ENCODE results near the gene ACAP3.

GRCh38 chr1:1273512-1274298 lies 34.0 kb downstream of the ACAP3 start, which contains the start of gene UBE2J2:
- TF ChIP-seq CTCF (IDR thresholded peaks at IDR 0.05) (no peak), POLR2A (IDR thresholded peaks at IDR 0.05) (no peak)

All from lower leg skin (tissue), 3 donors.